Limb (tissue), 2 donors: ENCODE measurements around the gene PAOX.
A peak's percentile ranks its signal among the peaks of the same experiment; 100 is the strongest.
"Not testable (repeated sequence)": the region's sequence is repeated elsewhere in the genome, so short reads cannot be mapped to it uniquely, and the experiment has no call there.

Experiments used
- DNase-seq, 2 donors: peaks; one replicate each; pipeline ENCODE4 v3.0.0-alpha.2; 2016; ENCODE audit errors: extremely low spot score in 2 of 2

PAOX gene

GRCh38 chr10:133405272-133405671 lies 26.2 kb downstream of the PAOX start:
- DNase-seq, result no peak

DNA sequence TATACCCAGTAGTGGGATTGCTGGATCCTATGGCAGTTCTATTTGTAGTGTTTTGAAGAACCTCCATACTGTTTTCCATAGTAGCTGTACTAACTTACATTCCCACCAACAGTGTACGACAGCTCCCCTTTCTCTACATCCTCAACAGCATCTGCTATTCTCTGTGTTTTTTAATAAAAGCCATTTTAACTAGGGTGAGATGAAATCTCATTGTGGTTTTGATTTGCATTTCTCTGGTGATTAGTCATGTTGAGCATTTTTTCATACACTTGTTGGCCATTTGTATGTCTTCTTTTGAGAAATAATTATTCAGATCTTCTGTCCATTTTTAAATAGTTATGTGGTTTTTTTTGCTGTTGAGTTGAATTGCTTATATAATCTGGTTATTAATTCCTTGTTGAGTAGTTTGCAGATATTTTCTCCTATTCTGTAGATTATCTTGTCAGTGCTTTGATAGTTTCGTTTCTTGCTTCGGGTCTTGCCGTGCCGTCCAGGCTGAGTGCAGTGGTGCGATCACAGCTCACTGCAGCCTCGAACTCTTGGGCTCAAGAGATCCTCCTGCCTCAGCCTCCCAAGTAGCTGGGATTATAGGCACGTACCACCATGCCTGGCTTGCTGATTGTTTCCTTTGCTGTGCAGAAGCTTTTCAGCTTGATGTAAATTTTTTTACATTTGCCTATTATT lies 26.9 kb downstream of the PAOX start:
- no peak for DNase-seq

DNA sequence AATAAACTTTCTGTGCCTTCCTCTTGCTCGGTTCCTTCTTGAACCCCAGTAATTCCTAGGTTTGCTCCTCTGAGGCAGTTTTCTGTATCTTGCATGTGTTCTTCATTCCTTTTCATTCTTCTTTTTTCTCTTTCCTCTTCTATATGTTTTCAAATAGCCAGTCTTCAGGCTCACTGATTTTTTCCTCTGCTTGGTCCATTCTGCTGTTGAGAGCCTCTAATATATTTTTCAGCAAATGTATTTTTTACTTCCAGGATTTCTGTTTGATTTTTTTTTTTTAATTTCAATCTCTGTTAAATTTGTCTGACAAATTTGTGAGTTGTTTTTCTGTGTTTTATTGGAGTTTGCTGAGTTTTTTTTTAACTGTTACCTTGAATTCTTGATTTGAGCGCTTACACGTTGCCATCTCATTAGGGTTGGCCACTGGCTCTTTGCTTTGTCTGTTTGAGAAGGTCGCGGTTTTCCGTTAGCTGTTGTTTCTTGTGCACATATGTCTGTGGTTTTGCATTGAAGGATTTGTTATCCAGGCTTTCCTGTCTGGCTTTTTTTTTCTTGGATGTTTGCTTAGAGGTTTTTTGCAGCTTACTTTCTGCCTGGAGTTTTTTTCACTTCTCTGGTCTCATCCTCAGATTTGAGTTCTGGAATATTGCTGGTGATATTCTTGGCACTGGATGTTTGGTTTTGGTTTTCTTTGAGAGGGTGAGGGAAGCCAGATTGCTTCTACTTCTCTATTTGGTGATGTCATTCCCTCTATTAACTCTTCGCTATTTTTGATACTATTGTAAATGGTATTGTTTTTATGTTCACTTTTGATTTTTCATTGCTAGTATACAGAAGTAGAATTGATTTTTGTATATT lies 32.7 kb downstream of the PAOX start:
- DNase-seq, result no peak

DNA sequence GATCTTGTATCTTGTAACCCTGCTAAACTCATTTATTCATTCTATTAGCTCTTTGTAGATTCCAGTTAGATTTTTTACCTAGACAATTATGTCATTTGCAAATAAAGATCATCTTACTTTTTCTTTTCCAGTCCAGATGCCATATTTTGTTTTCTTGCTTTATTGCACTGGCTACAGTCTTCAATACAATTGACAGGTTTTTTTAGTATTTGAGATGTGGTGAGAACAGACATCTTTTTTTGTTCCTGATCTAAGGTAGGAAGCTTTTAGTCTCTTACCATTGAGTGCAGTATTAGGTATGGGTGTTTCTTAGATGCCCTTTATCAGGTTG lies 33.3 kb downstream of the PAOX start:
- DNase-seq, result no peak

DNA sequence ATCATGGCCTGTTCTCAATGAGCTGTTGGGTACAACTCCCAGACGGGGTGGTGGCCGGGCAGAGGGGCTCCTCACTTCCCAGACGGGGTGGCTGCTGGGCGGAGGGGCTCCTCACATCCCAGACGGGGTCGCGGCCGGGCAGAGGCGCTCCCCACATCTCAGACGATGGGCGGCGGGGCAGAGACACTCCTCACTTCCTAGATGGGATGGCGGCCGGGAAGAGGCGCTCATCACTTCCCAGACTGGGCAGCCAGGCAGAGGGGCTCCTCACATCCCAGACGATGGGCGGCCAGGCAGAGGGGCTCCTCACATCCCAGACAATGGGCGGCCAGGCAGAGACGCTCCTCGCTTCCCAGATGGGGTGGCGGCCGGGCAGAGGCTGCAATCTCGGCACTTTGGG lies 35.3 kb downstream of the PAOX start:
- not testable (repeated sequence) for DNase-seq

- DNase-seq, result no peak
Measured at GRCh38 chr10:133415752-133416151, 36.7 kb downstream of the PAOX start.

GRCh38 chr10:133418289-133418993 lies 39.4 kb downstream of the PAOX start:
- DNase-seq, result no peak

DNA sequence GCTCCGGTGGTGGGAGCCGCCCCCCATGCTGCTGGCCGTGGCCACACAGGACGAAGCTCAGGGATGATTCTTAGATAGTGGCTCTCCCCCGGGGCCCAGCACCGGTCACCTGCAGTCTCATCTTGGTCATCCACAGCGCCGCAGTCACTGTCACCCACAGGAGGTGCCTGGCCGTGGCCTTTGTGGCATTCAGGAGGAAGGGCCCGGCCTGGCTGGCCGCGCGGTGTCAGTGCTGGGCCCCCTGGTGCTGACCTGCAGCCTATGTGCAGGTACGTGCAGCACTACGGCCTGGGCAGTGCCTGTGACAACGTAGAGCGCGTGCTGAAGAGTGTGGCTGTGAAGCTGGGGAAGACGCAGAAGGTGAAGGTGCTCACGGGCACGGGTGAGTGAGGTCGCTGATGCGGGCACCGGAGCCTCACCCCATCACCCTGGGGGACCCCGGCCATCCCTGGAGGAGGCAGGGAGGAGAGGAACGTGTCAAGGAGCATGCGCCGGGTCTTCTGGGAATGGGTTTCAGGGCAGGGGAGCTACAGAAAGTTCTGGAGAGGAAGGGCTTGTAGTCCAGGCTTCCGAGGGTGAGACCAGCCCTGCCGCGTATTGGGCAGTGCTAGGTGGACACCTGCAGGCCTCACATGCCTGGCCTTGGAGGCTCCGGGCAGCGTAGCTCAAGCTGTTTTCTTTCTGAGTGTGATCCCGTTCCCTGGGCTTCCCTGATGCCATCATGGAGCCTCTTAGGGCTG lies 40.3 kb downstream of the PAOX start:
- no peak for DNase-seq

DNA sequence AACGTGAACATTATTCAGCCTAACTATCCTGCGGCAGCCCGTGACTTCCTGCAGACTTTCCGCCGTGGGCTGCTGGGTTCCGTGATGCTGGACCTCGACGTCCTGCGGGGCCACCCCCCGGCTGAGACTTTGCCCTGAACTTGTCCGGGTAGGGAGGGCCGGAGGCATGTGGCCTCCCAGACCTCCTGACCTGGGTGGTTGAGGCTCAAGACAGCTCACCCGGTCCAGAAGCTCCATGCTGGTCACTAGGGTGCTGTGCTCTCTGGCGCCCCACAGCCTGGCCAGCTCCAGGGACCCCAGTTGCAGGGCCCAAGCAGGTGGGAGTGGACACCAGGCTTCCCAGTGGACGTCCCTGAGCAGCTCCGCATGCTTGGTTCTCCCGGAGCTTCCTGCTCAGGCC lies 41.0 kb downstream of the PAOX start:
- DNase-seq, result no peak

- DNase-seq, result no peak
Measured at GRCh38 chr10:133420579-133420978, 41.5 kb downstream of the PAOX start.

GRCh38 chr10:133421336-133422222 lies 42.5 kb downstream of the PAOX start:
- DNase-seq, result no peak

DNA sequence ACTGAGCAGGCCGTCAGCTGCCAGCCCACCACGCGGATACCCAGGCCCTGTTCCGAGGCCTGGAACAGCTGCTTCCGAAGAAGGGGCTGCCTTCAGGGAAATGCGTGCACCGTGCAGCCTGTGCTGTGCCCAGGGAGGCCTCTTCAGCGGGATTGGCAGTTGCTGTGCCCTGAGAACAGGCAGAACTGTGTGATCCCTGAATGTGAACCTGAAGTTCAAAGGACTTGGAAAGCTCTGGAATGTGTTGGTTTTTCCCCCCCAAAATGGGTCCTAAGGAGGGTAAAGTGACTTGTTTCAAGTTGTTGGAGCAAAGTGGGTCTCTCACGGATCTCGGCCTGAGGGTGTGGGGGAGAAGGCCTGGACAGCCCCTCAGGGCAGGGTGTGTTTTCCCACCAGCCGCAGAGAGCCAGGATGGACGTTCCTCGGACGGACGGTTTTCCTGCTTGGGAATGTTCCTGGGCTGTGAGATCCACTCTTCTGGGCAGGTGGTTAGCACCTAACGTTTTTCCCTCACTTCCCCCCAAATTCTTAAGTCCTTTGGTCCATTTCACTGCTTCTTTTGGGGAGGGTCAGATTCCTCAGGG lies 43.3 kb downstream of the PAOX start:
- peak in 1 of 2 donors; percentile 45 for DNase-seq

- DNase-seq, result peak in 1 of 2 donors; percentile 45
Measured at GRCh38 chr10:133422807-133423771, 44.0 kb downstream of the PAOX start.

GRCh38 chr10:133424102-133424501 lies 45.0 kb downstream of the PAOX start:
- DNase-seq, result peak in 1 of 2 donors; percentile 36

GRCh38 chr10:133424601-133425000 lies 45.5 kb downstream of the PAOX start, which contains the start of gene SPRN:
Gene SPRN, minus strand, starts transcription at chr10:133424625. Its CDS starts 944 bp downstream, at chr10:133423681.
- DNase-seq, result not testable (repeated sequence)

DNA sequence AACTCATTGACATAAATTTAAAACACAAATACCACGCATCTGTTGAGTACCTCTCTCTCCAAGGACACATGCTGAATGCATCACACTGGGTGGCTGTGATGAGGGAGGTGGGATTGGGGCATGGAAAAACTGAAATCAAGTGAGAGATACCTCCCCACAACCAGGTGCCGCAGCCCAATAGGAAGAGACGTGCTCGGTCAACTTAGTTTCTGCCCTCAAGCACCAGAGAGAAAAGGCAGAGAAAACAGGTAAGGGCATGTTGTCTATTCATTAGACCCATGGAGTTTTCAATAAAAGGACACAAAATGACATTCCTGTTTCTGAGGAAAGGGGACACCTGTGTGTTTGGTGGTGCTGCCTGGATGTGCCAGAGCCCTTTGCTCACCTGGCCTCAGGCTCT lies 50.5 kb downstream of the PAOX start:
- not testable (repeated sequence) for DNase-seq

DNA sequence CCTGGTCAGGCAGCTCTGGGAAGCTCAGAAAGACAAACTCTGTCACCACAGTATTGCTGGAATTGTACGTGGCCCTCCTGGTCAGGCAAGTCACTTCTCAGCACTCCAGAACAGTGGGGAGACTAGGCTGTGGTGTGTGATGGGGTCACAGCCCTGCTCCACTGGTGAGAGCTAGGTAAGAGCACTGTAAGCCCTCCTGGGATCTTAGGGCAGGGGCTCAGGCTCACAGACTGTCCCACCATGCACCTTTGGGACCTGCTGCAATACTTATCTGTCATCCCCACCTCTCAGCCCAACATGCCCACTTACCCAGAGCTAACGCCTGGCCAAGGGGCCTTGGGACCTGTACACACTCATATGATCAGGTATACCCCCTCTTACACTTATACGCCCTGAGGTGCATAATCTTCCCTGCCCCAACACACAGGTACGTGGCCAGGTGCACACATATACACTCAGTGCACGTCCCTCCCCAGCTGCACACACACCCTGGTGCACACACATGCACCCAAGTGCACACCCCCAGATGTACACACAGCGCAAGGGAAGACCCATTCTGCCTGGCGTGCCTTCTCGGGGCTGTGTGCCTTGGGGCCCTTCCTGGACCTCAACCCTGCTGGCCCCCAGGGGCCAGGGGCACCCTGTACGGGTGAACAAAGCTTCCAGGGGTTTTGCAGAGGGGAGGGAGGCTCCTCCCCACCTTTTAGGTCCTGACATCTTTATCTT lies 53.0 kb downstream of the PAOX start:
- DNase-seq, result not testable (repeated sequence)

GRCh38 chr10:133432789-133433188 lies 53.7 kb downstream of the PAOX start:
- DNase-seq, result not testable (repeated sequence)
